Activated T-cell treated with anti-CD3 and anti-CD28 coated beads for 24 hours (primary cell): ENCODE measurements around the gene ALK.
"Not testable (repeated sequence)": the region's sequence is repeated elsewhere in the genome, so short reads cannot be mapped to it uniquely, and the experiment has no call there.

Source experiments
- DNase-seq: peaks from one replicate; pipeline ENCODE4 v3.0.0-alpha.2; 2020; ENCODE audit warnings: low read depth

The ALK gene

DNA sequence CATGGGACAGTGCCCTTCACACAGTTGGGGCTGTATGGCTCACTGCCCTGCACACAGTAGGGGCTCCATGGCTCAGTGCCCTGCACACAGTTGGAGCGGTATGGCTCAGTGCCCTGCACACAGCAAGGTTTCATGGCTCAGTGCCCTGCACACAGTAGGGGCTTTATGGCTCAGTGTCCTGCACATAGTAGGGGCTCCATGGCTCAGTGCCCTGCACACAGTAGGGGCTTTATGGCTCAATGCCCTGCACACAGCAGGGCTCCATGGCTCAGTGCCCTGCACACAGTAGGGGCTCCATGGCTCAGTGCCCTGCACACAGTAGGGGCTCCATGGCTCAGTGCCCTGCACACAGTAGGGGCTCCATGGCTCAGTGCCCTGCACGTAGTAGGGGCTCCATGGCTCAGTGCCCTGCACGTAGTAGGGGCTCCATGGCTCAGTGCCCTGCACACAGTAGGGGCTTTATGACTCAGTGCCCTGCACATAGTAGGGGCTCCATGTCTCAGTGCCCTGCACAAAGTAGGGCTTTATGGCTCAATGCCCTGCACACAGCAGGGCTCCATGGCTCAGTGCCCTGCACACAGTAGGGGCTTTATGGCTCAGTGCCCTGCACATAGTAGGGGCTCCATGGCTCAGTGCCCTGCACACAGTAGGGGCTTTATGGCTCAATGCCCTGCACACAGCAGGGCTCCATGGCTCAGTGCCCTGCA lies 676.2 kb downstream of the ALK start:
- DNase-seq: not testable (repeated sequence)

DNA sequence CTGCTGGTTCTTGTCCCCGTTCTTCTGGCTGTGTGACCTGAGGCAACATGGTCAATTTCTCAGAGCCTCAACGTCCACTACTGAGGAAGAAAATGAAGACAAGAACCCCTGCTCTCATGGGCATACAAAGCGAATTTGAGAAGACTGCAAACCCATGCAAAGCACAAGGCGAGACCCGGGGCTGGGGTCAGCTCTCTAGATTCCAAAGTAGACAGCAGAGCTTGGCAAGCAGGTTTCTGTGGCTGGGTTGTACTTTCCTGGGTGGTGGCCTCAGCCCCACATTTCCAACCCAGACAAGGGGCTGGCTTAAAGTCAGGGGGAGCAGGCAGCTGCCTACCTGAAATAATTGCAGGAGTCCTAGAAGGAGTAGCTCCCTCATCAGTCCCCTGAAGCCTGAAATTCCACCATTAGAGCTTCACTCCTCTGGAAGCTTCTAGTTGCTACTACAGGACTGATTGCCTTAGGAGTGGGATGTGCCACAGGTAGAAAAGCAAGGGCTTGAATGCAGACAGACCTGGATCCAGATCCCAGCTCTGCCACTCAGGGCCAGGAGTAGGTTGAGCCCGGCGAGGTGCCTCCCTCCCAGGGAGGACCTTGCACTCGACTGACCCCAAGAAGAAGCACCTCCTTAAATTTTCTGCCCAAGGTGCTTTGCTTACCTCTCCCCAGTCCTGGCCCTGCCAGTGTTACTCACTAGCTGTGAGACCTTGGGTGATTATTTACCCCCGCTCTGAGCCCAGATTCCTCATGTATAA lies 678.6 kb downstream of the ALK start:
- no peak for DNase-seq

DNA sequence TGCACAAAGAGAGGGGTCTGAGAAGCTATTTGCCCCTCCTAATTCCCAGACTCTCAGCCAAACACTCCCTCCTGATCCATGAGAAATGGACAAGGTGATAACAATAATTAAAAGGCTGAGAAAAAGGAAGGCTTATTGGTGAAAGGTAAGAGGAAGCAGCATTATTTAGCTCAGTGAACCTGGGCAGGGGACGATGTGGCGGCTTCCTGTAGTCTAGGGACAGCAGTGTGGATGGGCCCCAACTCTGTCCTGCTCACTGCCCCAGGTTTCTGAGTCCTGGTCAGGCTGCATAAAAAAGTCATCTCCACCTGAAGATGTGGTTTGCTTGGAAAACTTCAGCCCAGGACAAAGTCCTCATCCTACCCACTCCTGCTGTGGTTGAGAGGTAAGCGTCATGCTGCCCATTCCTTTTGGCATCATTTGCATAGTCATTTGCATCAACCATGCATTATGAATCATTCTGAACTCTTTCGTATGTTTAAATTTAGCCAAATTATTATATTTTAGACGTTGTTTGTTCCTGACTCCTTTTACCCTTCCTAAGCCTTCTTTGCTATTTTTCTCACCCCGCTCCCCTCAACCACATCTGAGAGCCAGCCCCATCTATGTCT lies 679.3 kb downstream of the ALK start:
- DNase-seq: no peak

DNA sequence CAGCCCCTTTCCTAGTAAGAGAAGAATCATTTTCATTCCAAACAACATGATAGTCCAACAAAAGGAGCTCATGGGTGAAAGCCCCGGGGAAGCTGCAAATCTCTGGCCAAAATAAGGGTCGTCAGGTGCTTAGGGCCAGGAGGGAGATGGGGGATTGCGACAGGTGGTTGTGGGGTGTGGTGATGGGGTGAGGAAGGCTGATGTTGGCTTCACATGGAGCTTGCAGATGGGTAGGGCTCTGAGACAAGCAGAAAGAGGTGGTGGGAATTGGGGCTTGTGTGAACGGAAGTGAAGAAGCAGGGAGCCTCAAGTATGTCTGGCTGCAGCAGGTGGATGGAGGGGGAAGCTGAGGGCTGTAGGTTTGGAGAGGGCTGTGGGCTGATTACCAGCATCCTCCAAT lies 680.0 kb downstream of the ALK start:
- DNase-seq: no peak

DNA sequence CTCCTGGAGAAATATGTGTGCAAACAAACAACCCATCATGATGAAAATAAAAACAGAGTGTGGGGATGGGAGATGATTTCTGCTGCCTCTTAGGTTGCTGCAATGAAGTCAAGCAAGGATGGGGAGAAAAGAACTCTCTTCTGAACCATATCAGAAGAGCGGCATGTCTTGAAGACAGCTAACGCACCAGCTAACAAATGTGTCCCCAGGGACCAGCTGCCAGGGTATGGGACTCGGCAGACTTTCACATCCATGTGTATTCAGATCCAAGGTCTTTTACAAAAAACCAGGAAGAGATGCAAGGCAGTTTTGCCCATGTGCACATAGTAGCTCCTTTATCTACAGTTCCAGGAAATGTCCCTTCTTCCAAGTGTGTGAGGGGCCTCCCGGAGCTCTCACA lies 680.8 kb downstream of the ALK start:
- no peak for DNase-seq

DNA sequence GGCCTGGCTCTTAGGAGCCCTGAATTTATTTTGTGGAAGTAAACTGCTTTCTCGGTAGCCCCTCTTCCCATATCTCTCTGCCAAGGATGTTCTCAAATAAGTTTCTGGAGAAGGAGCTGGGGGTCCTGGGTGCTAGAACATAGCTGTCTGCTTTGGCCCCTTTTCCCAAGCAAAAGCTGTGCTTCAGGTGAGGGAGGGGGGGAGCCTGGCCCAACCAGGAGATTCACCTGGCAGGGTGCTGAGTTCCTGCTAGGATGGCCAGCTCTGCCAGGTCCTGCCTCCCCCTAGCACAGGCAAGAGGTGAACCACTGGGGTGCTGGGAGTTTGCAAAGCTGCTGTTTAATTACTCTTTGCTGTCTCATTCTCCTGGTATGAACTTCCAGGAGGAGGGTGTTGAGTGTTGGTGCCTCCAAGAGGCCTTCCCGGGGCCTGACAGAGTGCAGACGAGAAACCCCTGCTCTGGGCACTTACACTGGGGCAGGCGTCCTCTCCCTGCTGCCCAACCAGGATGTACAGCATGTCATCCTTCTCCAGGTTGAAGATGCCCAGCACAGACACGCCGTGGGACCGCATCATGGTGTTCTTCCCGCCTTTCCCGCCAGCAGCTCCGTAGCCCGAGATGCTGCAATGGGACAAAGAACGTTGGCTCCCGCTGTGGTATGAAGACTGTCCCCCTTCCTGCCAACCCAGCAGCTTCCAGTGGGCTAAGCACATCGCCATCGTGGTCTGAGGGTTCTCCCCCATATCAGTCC lies 682.0 kb downstream of the ALK start:
- no peak for DNase-seq

DNA sequence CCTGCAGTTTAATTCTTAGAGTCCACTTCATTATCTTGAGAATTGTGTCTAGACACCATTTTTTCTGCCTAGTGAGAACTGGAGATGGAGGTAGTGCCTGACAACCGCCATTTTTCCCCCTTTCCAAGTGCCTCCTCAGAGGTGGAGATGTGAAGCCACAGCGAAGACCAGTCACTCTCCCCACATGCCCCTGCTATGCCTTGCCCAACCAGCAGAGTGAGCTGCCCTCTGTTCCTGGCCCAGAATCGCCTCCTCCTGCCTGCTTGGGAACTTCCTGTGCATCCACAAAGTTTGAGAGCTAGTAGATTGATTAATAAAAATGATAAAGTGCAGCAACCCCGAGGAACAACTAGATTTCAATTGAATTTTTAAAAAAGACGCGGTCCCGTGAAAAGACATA lies 682.9 kb downstream of the ALK start:
- DNase-seq: no peak

DNA sequence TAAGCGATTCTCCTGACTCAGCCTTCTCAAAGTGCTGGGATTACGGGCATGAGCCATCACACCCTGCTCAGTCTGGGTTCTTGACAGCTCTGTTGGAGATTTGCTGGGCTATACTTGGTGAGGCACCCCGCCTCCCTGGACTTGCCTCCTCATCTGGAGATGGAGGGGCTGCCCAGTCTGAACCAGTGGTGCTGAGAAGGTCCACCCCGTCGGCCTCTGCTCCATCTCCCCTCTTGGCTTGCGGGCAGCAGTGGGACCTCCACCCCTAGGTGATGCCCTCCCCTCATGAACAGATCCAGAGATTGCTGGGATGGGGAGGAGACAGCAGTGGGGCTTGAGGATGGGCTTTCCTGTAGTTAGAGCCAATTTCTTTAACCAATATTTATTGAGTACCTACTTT lies 685.3 kb downstream of the ALK start:
- DNase-seq: no peak

DNA sequence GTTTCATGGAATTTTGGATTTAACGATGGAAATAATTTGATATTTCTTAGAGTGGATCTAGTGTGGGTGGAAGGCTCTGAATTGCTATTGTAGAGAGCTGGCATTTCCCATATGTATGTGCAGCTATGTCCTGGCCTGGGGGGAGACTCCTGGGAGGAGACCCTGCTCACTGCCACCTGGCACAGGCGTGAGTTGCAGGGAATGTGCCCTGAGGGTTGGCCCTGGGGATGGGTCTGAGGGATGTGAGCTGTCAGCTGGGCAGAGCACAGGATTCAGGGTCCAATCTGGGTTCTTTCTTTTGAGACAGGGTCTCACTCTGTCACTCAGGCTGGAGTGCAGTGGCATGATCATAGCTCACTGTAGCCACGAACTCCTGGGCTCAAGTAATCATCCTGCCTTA lies 686.0 kb downstream of the ALK start:
- DNase-seq: no peak

DNA sequence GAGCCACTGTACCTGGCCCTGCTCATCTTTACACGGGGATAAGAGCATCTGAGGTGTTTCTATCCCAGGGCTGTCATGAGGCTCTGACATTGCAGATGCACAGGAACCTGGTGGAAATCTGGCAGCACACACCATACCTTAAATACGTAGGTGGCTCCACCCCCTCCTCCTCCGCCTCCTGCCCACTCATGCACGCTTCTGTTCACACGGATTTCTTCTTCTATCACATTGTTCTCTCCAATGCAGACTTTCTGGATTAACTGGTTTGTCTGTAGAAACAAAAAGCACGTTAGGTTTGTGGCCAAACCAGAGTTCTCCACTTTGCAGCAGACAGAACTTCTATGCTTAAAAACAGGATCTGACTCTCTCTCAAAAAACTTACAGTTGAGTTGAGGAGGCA lies 688.0 kb downstream of the ALK start:
- DNase-seq: no peak

DNA sequence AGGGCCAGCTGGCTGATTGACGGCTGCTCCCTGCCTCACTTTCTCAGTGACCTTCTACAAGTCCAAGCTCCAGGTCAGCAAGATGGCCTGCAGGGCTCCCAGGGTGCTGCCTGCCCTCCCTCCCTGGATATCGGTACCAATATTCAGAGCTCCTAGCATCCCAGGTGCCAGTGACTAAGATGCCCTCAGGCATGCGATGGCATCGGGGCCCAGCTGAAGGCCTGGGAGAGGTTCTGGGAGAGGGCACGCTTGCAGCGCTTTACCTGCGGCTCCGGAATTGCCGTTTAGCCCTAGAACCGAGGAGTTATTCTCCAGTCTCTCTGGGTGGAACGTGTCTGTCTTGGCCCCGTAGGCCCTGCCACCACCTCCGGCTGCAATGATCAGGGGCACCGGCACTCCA lies 689.3 kb downstream of the ALK start:
- no peak for DNase-seq

DNA sequence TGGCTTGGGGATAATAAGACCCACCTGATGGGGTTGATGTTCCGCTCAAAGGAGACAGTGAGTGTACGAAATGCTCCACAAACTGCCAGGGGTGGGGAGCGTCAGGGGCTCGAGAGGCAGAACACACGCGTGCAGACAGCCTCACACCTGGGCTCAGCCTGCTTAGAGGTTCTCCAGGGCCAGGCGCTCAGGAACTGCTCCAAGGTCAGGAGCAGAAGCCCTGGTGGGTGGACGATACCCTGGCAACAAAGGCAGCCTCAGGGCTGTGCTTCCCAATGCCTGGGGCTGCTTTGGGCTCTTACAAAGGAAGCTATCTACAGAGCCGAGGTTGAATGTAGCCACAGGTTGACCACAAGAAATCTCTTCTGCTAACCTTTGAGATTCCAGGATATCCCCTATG lies 691.7 kb downstream of the ALK start:
- DNase-seq: no peak

DNA sequence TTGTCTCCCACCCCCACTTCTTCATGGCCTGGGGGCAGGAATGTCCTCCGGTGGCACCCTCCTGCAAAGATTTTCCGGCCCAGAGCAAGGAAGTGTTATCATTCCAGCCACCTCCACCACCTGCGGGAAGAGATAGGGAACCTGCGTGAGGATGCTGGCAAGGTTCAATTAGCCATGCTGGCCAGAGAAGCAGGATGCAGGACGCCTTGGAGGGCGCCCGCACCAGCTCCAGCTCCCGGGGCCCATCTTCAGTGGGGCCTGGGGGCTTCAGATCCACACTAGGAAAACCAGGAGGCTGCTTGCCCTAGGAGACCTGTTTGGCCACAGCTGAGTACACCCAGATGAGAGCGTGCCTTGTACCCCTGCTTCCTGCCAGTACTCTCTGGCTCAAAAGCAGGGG lies 692.4 kb downstream of the ALK start:
- no peak for DNase-seq

DNA sequence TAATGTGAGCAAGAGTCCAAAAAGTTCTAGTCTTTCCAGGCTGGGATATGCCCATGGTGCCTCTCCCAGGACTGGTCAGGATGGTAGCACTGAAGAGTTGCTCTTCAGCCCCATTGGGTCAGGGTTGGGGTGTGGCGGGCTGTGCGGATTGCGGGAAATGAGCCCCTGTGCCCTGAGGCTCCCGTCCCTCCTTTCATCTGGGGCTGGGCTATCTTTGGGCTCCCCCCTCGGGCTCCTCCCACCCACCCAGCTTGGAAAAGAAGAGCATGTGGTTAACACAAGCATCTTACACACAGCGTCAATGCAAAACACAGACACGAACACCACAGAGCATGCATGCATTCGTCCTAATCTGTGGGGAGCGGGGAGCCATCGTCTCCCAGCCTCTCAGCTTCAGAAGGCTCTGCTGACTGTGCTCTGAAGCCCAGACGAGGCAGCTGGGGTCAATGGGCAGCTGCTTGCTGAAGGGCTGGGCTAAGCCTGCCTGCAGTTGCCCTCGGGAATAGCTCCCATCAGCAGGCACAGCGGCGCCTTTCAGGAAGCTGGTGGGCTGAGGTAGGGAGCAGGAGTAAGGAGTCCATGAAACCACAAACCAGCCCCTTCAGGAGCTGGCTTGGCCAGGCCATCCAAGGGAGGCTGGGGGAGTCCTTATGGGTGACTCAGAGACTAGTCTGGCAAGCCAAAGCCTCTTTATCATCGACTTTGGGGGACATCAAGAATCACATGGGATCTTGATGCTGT lies 693.3 kb downstream of the ALK start:
- no peak for DNase-seq

DNA sequence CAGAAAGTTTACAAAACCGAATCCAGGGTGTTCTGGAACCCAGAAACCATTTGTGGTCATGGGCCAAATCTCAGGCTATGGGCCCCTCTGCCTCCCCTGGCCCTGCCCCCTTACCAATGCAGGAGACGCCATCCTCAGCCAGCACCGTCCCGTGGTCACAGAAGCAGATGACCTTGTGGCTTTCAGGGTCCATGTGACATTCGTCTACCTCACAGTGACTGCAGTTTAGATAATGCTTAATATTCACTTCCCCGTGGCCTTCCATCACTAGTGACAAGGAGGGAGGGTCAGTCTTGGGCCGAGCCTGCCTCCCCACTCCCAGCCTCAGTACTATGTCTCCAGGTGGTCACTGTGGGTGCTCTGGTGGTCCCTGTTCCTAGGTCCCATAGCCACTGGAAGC lies 694.6 kb downstream of the ALK start:
- no peak for DNase-seq

DNA sequence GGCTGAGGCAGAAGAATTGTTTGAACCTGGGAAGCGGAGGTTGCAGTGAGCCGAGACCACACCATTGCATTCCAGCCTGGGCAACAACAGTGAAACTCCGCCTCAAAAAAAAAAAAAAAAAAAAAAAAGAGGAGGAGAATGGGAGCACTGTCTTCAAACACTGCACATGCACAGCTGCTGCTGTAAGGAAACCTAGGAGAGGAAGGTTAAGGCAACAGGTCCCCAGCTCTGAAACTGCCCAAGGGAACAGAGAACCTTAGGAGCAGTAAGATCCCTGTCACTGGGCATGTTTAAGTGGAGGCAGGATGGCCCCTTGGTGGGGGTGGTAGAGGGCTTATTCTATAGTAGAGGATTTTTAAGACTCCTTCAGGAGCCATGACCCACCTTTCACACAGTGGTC lies 695.0 kb downstream of the ALK start:
- DNase-seq: no peak

DNA sequence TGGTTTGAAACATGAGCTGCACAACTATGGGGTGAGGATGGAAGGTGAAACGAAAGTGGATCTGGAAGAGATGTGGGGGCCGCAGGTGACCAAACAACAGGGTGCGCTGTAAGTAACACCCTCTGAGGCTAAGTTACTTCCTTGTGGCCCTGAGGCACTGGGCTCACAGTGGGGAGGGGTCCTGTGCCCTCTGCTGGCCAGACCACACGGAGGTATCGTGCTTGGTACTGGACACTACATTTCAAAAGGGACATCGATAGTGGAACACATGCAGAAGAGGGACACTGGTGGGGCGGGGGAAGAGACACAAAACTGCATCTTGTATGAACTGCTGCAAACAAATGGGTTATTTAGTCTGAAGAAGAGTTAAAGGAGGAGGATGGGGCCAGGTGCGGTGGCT lies 695.6 kb downstream of the ALK start:
- DNase-seq: no peak

DNA sequence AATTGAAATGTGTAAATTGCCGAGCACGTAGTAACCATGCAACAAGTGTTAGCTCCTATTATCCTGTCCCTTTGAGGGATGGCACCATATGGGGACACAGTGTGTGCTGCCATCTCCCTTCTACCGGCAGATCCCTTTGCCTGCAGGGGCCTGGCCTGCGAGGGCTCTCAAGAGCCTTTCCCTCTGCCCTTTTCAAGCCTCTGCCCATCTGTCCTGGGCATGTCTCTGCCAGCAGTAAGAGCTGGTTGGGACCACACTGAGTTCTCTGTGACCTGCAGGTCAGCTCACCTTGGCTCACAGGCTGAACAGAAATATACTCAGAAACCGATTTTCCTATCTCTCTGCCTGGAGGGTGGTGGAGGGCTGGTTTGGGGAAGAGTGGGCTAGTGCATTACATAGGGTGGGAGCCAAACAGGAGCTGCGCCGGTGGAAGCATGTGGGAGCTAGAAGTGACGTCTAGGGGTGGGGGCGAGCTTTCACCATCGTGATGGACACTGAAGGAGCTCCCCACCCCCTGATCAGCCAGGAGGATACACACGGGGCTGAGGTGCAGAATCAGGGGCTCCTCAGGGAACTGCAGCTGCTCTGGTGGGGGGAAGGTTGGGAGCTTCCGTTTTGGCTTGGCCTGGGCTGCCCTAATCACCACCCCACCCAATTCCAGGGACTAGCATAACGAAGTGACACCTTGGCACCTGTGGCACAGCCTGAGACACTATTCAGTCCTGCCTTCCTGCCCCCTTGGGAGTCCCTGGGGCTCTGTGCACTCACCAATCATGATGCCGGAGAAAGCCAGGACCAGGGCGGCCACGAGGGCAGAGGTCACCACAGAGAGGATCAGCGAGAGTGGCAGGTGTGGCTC lies 696.5 kb downstream of the ALK start:
- no peak for DNase-seq

DNA sequence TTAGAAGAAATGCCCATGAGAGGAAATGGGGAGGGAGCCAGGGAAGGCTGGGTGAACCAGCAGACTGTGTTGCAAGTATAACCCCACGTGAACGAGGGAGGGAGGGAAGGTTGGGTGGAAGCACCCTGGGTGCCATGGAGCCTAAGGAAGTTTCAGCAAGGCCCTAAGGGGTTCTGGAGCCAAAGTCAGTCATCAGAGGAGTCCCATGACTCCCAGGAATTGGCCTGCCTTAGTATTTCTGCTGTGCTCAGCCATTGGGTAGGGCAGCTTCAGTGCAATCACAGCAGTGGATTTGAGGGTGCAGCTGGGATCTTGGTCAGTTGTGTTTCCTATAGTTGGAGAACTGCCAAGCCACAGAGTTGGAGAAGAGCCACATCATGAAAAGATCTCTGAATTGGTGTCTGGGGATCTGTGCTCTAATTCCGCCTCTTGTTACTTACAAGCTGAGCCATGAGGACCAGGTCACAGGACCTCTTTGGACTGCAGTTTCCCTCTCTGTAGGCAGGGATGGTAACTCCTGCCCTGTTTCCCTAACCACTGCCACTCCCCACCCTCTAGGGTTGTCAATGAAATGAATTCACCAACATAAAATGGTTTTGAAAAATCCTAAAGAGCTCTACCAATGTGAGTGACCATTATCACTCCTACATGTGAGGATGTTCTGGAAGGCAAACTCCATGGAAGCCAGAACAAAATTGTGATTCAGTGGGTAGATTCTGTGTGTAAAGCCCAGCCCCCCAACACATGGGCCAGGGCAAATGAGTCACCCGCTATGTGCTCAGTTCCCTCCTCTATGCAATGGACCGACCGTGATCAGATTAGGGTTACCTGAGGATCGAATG lies 697.3 kb downstream of the ALK start:
- DNase-seq: no peak

DNA sequence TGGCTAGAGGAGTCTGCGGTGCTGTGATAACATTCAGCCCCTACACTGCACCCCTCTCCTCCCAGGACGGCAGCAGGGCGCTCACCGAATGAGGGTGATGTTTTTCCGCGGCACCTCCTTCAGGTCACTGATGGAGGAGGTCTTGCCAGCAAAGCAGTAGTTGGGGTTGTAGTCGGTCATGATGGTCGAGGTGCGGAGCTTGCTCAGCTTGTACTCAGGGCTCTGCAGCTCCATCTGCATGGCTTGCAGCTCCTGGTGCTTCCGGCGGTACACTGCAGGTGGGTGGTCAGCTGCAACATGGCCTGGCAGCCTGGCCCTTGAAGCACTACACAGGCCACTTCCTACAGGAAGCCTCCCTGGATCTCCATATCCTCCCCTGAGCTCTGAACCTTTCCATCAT lies 698.1 kb downstream of the ALK start:
- DNase-seq: no peak
